K562 (cell line): ENCODE data around the gene POLN. TPM values are rescaled to one million over a fixed set of nuclear protein-coding genes. Genes with fewer than 3 reads are reported as not detected.

ENCODE experiments used
- ATAC-seq: fragments of 200-7000 bp; cut with Tn5 transposase; 3 replicates; pipeline ENCODE4 v1.9.1; 2020; ENCODE audit warnings: moderate library complexity
- BruUV-seq: library from RNA; stranded (reverse); fragments of 400-500 nt; replicated peaks from 2 replicates; lab custom pipeline; 2021; lab: Mats Ljungman, UMichigan
- CTCF ChIA-PET: fragments of 300-600 bp; formaldehyde crosslinking; extraction: SDS; loops from one replicate; lab custom pipeline; 2021; ENCODE audit warnings: low intra/inter-chr PET ratio; lab: Yijun Ruan, JAX
- POLR2A ChIA-PET: fragments of 300-600, 350-650 bp; sonication (Branson Sonifier 250); formaldehyde crosslinking; extraction: SDS; loops from one replicate; lab custom pipeline; 2021; ENCODE audit warnings: antibody characterized with exemption, inconsistent platforms; lab: Yijun Ruan, JAX
- DNase-seq, 4 experiments: peaks; one replicate each; pipeline versions ENCODE4 v3.0.0 to v3.0.0-alpha.2; 2011 to 2018; ENCODE audit warnings: low spot score in 3 of 4, mixed read lengths in 3 of 4; ENCODE audit errors: extremely low read depth in 1 of 4
- FAIRE-seq: peaks from 2 replicates; lab custom pipeline; 2011; peaks lifted over from hg19 to GRCh38; lab: Jason Lieb, UNC
- H2AFZ ChIP-seq: 2 replicates; pipeline ENCODE4 v1.6.0; 2011; ENCODE audit warnings: low read depth, low read length, control low read depth, inconsistent platforms
- H3K27ac ChIP-seq: fragments of 200-600 bp; 3 replicates; pipeline ENCODE4 v1.8.0; 2011; ENCODE audit warnings: low read depth, mild to moderate bottlenecking, control low read depth, inconsistent platforms, low read length, moderate library complexity, mixed read lengths; ENCODE audit errors: extremely low read depth
- H3K27me3 ChIP-seq, 2 experiments: fragments of 300-600 bp in 1 of 2; 2 replicates in 1 of 2; 3 replicates in 1 of 2; pipeline versions ENCODE4 v1.6.0 to v1.8.0; 2011; ENCODE audit warnings: inconsistent platforms in 2 of 2, low read length in 2 of 2, mild to moderate bottlenecking in 1 of 2, mixed read lengths in 1 of 2, moderate library complexity in 1 of 2; ENCODE audit not compliant: control insufficient read depth in 2 of 2, insufficient read depth in 2 of 2
- H3K36me3 ChIP-seq: fragments of 300-600 bp; 3 replicates; pipeline ENCODE4 v1.8.0; 2011; ENCODE audit warnings: mild to moderate bottlenecking, low read length, inconsistent platforms; ENCODE audit not compliant: control insufficient read depth, insufficient read depth
- H3K4me1 ChIP-seq, 2 experiments: fragments of 200-600 bp in 1 of 2; replicated peaks in 1 of 2; 2 replicates in 1 of 2; 3 replicates in 1 of 2; pipeline versions ENCODE4 v1.5.1 to v1.8.0; 2011; ENCODE audit warnings: inconsistent platforms in 2 of 2, low read length in 2 of 2, mild to moderate bottlenecking in 1 of 2, mixed read lengths in 1 of 2, moderate library complexity in 1 of 2; ENCODE audit not compliant: control insufficient read depth in 2 of 2, insufficient read depth in 2 of 2
- H3K4me2 ChIP-seq: 2 replicates; pipeline ENCODE4 v1.6.1; 2011; ENCODE audit warnings: low read length, control low read depth, inconsistent platforms, mixed read lengths; ENCODE audit not compliant: insufficient read depth
- H3K4me3 ChIP-seq: fragments of 200-600 bp; sonication (generic), shearing (Covaris generic); 2 replicates; pipeline ENCODE4 v1.5.1; 2016; ENCODE audit warnings: control low read depth, inconsistent platforms
- H3K79me2 ChIP-seq: fragments of 200-600 bp; 3 replicates; pipeline ENCODE4 v1.8.0; 2011; ENCODE audit warnings: low read length, inconsistent platforms; ENCODE audit not compliant: control insufficient read depth, insufficient read depth
- H3K9ac ChIP-seq, 2 experiments: 2 replicates each; pipeline versions ENCODE4 v1.6.0 to v1.6.1; 2011; ENCODE audit warnings: low read depth in 2 of 2, low read length in 2 of 2, control low read depth in 1 of 2, inconsistent platforms in 1 of 2, mild to moderate bottlenecking in 1 of 2, mixed read lengths in 1 of 2; ENCODE audit not compliant: insufficient read depth in 1 of 2
- H3K9me1 ChIP-seq: one replicate; pipeline ENCODE4 v1.6.0; 2011; ENCODE audit warnings: inconsistent platforms, mild to moderate bottlenecking, low read length, moderate library complexity; ENCODE audit not compliant: control insufficient read depth, insufficient read depth
- H3K9me3 ChIP-seq: replicated peaks from 2 replicates; pipeline ENCODE4 v1.5.1; 2011; ENCODE audit warnings: low read depth, low read length, inconsistent platforms; ENCODE audit not compliant: control insufficient read depth, insufficient read depth
- H4K20me1 ChIP-seq: replicated peaks from 2 replicates; pipeline ENCODE4 v1.6.1; 2011; ENCODE audit warnings: low read length, inconsistent platforms, mixed read lengths; ENCODE audit not compliant: control insufficient read depth, insufficient read depth
- CLOCK ChIP-seq: fragments of 250-450 bp; sonication (Bioruptor Pico); IDR thresholded peaks from 2 replicates; pipeline ENCODE4 v1.4.0; 2020; ENCODE audit warnings: mild to moderate bottlenecking, moderate library complexity, borderline replicate concordance
- FOXA1 ChIP-seq: fragments of 450-650 bp; IDR thresholded peaks from 2 replicates; pipeline ENCODE4 v1.6.1; 2016; ENCODE audit warnings: mild to moderate bottlenecking, borderline replicate concordance
- FOXK2 ChIP-seq, 2 experiments: fragments of 450-650 bp; IDR thresholded peaks in 1 of 2; conservative IDR thresholded peaks in 1 of 2; 2 replicates each; pipeline ENCODE4 v1.6.1; 2016; ENCODE audit warnings: low read depth in 2 of 2, mild to moderate bottlenecking in 1 of 2
- HCFC1 ChIP-seq: IDR thresholded peaks from 2 replicates; pipeline ENCODE4 v1.6.1; 2012; ENCODE audit warnings: low read depth, low read length, improper control_type of control experiment
- HLTF ChIP-seq: fragments of 450-650 bp; IDR thresholded peaks from 2 replicates; pipeline ENCODE4 v1.6.1; 2016
- HNRNPK ChIP-seq: fragments of 200-400 bp; formaldehyde crosslinking; IDR thresholded peaks from one replicate; pipeline ENCODE4 v1.6.1; 2018; ENCODE audit warnings: mild to moderate bottlenecking, low read depth, low read length; ENCODE audit not compliant: poor library complexity, severe bottlenecking
- KDM2B ChIP-seq: fragments of 250-450 bp; sonication (Bioruptor Pico); IDR thresholded peaks from 2 replicates; pipeline ENCODE4 v1.8.0; 2021; ENCODE audit warnings: mild to moderate bottlenecking, moderate library complexity
- MAFK ChIP-seq: IDR thresholded peaks from 2 replicates; pipeline ENCODE4 v1.6.1; 2011; ENCODE audit warnings: low read length, improper control_type of control experiment
- PHTF2 ChIP-seq: fragments of 250-450 bp; sonication (Bioruptor Pico); IDR thresholded peaks from 2 replicates; pipeline ENCODE4 v1.5.0; 2021; ENCODE audit warnings: mild to moderate bottlenecking
- POLR2AphosphoS5 ChIP-seq: IDR thresholded peaks from 2 replicates; pipeline ENCODE4 v1.6.1; 2011; ENCODE audit warnings: mild to moderate bottlenecking, low read depth, low read length, moderate library complexity; ENCODE audit not compliant: control insufficient read depth, insufficient read depth
- STAT5B ChIP-seq: fragments of 250-450 bp; sonication (Bioruptor Pico); IDR thresholded peaks from 2 replicates; pipeline ENCODE4 v1.8.0; 2021; ENCODE audit warnings: mild to moderate bottlenecking, inconsistent platforms
- TEAD1 ChIP-seq, 2 experiments: fragments of 450-650 bp in 1 of 2; sonication (generic) in 1 of 2; formaldehyde crosslinking; IDR thresholded peaks; 2 replicates each; pipeline versions ENCODE4 v1.4.0 to v1.8.0; 2020 to 2022; ENCODE audit warnings: mild to moderate bottlenecking in 2 of 2, missing genetic modification reagents in 1 of 2
- ZNF143 ChIP-seq: sonication (generic); formaldehyde crosslinking; IDR thresholded peaks from 2 replicates; pipeline ENCODE4 v1.9.0; 2022; ENCODE audit warnings: mild to moderate bottlenecking, missing genetic modification reagents
- WGBS: fragments of 100-300 bp; shearing (Covaris generic); methylation state at CpG from one replicate; pipeline ENCODE4 v1.1.6; 2016; ENCODE audit warnings: low coverage, mixed read lengths; ENCODE audit not compliant: insufficient coverage; ENCODE audit errors: missing lambda C conversion rate; 5-methylcytosine and 5-hydroxymethylcytosine counted together
- in situ Hi-C: fragments of 300-500 bp; cut with MboI; formaldehyde crosslinking; loops from 4 replicates; pipeline ENCODE4 v1.15.0; 2018; ENCODE audit warnings: inconsistent platforms, mixed read lengths
- intact Hi-C: fragments of 100-400 bp; cut with micrococcal nuclease; formaldehyde crosslinking; loops from 2 replicates; pipeline ENCODE4 v1.14.2; 2022
- polyA plus RNA-seq, 8 experiments: library from polyadenylated mRNA; depleted of rRNA in 4 of 8; stranded (reverse) in 5 of 8; unstranded in 3 of 8; fragments of >200 nt; fragmentation: Nextera tagmentation in 2 of 8; fragmentation: Illumina TruSeq in 1 of 8; extraction: Ambion mirVana in 2 of 8; extraction: Trizol in 1 of 8; gene quantifications; 2 replicates each; pipeline versions ENCODE4 v1.2.1 to v1.2.3, GENCODE V29; 2011 to 2014; ENCODE audit warnings: inconsistent platforms in 1 of 8, missing spikeins in 1 of 8
- total RNA-seq, 7 experiments: library from RNA; depleted of rRNA in 6 of 7; stranded (reverse); fragments of >200 nt in 6 of 7; fragmentation: Illumina TruSeq in 2 of 7; extraction: Trizol in 2 of 7; gene quantifications; 2 replicates each; pipeline versions ENCODE4 v1.2.1 to v1.2.3, GENCODE V29; 2011 to 2021; ENCODE audit warnings: low replicate concordance in 1 of 7
- TF ChIP-seq, protein P1 (sequence below): fragments of 250-450 bp; sonication (Bioruptor Pico); IDR thresholded peaks from 2 replicates; pipeline ENCODE4 v1.5.0; 2022; ENCODE audit warnings: mild to moderate bottlenecking
- TF ChIP-seq, protein P2 (sequence below): fragments of 450-650 bp; IDR thresholded peaks from 2 replicates; pipeline ENCODE4 v1.6.1; 2016; ENCODE audit warnings: borderline replicate concordance

The POLN gene
- total and polyA plus RNA-seq, 9 of the 15 experiments (the other 6 are each of a cell fraction or from before 2014, with no cell fraction given): 0.08 to 0.91 (median 0.32) TPM

DNA sequence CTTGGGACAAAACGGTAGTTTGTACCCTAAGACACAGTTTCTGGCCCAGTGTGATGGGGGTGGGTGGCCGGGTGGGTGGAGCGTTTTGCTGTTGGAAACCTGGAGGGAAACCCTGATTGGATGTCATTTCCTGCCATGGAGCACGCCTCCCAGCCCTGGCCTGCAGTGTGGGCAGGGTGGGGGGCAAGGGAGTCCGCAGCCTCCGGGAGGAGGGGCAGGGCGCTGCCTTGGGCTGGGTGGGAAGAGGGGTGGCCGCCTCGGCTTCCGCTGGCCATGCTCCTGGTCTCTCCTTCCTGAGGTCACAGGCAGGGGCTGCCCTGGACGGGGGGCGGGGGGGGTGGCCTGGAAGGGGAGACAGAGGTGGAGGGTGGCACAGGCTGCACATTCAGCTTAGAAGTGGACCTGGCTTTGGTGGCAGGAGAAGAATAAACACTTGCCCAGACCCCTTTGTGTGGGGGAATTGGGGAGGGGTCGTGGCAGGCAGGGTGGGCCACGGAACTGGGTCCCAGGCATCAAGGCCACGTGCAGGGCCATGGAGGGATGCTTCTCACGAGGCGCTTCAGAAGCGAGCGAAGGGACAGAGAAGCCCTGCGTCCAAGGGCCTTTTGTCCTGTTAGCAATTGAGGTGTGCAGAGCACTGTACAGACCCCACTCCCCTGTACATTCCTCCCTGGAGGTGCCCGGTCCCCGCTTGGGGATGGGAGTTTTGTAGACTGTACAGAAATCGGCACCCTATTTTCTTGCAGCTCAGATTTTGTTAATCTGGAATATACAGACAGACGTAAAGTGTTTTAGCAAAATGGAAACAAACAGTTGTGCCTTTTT, 176.6 kb downstream of the POLN start:
- ChIA-PET POLR2A (interaction anchor here (0.6 kb wide), 1 partner anchor 10 kb away, joined by 4 read pairs; no protein-coding TSS in a partner anchor), CTCF (no interaction called here)
- Histone ChIP-seq H4K20me1 (no peaks in the 10 kb centered on the region), H3K79me2 (no peaks in the 10 kb centered on the region), H3K27me3 (no peaks in the 10 kb centered on the region; a peak in 1 of 5 replicates), H3K27ac (no peak overlapping the region), H3K4me2 (no peak overlapping the region), H3K9me3 (no peaks in the 10 kb centered on the region), H3K9me1 (no peaks in the 10 kb centered on the region), H3K9ac (no peak overlapping the region), H2AFZ (no peak overlapping the region), H3K4me3 (no peak overlapping the region), H3K4me1 (peaks cover 2 to 82% of the 10 kb centered on the region in 2 experiments; a peak in 2 of 5 replicates), H3K36me3 (peaks cover 3% of the 10 kb centered on the region; the same call in 1 of the 3 replicates)
- ATAC-seq (no peak), FAIRE-seq (no peak), DNase-seq (no peak)
- intact Hi-C loops: no loop called here
- in situ Hi-C loops: no loop called here
- BruUV-seq: no TSS peak
- 70% methylated on average over 15 of the region's 24 CpGs for WGBS
- TF ChIP-seq TEAD1 (CRISPR knock-in tag; IDR thresholded peaks at IDR 0.05): no peak
- TF ChIP-seq MAFK: no peak
- no peak for TF ChIP-seq FOXA1
- TF ChIP-seq, protein P1, sequence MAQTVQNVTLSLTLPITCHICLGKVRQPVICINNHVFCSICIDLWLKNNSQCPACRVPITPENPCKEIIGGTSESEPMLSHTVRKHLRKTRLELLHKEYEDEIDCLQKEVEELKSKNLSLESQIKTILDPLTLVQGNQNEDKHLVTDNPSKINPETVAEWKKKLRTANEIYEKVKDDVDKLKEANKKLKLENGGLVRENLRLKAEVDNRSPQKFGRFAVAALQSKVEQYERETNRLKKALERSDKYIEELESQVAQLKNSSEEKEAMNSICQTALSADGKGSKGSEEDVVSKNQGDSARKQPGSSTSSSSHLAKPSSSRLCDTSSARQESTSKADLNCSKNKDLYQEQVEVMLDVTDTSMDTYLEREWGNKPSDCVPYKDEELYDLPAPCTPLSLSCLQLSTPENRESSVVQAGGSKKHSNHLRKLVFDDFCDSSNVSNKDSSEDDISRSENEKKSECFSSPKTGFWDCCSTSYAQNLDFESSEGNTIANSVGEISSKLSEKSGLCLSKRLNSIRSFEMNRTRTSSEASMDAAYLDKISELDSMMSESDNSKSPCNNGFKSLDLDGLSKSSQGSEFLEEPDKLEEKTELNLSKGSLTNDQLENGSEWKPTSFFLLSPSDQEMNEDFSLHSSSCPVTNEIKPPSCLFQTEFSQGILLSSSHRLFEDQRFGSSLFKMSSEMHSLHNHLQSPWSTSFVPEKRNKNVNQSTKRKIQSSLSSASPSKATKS (CRISPR knock-in tag): no peak
- no peak for TF ChIP-seq STAT5B
- TF ChIP-seq HNRNPK: no peak
- no peak for TF ChIP-seq HLTF
- no peak for TF ChIP-seq ZNF143 (CRISPR knock-in tag)
- TF ChIP-seq HCFC1: no peak
- TF ChIP-seq FOXK2 (conservative IDR thresholded peaks at IDR 0.05 in 1 of 2, IDR thresholded peaks at IDR 0.05 in 1 of 2; ENCODE audit: low read depth in 2 of 2): no peak
- no peak for TF ChIP-seq PHTF2
- TF ChIP-seq CLOCK: no peak
- TF ChIP-seq POLR2AphosphoS5: no peak
- TF ChIP-seq KDM2B (CRISPR knock-in tag): no peak
- TF ChIP-seq, protein P2, sequence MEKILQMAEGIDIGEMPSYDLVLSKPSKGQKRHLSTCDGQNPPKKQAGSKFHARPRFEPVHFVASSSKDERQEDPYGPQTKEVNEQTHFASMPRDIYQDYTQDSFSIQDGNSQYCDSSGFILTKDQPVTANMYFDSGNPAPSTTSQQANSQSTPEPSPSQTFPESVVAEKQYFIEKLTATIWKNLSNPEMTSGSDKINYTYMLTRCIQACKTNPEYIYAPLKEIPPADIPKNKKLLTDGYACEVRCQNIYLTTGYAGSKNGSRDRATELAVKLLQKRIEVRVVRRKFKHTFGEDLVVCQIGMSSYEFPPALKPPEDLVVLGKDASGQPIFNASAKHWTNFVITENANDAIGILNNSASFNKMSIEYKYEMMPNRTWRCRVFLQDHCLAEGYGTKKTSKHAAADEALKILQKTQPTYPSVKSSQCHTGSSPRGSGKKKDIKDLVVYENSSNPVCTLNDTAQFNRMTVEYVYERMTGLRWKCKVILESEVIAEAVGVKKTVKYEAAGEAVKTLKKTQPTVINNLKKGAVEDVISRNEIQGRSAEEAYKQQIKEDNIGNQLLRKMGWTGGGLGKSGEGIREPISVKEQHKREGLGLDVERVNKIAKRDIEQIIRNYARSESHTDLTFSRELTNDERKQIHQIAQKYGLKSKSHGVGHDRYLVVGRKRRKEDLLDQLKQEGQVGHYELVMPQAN: no peak
